GM21619 (cell line): Measurements from ENCODE around the gene ARL2BP.

Source experiments
- ATAC-seq: cut with Tn5 transposase; IDR thresholded peaks from one replicate; pipeline ENCODE4 v1.9.1; 2021; ENCODE audit not compliant: unreplicated experiment

The ARL2BP gene

DNA sequence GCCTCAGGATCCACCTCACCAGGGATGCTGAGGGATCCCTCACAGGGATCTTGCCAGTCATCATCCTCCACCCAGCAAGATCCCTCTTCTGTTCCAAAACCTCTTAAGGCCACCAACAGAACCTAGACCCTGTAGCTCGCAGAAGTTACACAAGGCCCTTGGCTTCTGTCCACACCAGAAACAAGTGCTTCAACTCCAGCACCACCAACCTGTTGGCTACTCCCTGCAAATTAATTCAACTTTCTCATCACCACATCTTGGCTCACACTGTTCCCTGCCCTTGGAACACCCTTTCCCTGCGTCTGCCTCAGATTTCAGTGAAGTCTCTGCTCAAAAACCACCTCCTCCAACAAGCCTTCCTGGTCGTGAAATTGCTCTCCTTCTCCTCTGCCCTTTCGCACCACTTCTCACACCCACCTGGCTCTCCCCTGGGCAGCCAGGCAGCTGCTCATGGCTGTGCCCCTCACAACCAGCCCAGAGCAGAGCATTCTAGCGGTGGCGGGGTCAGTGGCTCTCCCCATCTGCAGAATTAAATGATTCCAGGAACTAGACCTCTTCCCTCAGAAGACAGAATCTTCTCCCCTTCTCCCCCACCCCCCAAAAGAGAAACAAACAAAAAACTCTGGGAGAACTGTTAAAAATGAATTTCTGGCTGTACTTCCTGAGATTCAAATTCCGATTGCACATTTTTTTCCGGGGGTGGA, 37.6 kb downstream of the ARL2BP start:
- no peak for ATAC-seq

DNA sequence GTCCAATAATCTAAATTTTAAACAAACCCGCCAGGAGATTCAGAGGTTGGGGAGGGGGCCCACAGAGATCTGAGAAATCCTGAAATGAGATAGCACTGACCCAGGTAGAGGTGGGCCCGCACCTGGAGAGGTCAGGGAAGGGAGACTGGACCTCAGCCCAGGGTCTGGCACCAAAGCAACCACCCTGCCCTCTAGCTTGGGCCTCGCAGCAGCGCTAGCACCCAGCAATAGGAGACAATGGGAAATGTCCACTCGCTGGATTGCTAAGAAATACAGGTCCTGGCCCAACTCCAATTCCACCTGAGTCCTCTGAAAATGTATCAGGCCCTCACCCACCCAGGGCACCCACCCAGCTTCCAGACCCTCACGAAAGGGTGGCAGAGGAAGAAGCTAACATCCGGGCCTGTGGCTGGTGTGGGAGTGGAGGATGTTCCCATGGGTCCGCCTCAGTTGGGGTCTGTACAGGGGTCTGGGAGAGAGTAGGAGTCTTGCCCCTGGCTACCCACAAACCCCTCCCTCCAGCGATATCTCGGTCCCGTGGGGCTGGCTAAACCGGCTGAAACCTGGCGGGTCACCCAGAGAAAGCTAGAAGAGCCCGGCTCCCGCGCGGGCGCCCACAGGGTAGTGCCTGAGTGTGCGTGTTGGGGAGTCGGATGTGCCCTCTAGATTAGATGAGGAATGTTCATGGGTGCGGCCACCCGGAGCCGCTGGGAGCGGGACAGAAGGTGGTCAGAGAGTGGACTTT, 38.3 kb downstream of the ARL2BP start:
- no peak for ATAC-seq

- no peak for ATAC-seq
These were observed 38.8 kb downstream of the ARL2BP start for GRCh38 chr16:57283959-57284208.

GRCh38 chr16:57284209-57284951, 39.3 kb downstream of the ARL2BP start, which contains the start of gene PLLP:
TSS of gene PLLP (minus strand) at chr16:57284672. CDS start at chr16:57284540, 132 bp downstream.
- peak; percentile 47 for ATAC-seq

DNA sequence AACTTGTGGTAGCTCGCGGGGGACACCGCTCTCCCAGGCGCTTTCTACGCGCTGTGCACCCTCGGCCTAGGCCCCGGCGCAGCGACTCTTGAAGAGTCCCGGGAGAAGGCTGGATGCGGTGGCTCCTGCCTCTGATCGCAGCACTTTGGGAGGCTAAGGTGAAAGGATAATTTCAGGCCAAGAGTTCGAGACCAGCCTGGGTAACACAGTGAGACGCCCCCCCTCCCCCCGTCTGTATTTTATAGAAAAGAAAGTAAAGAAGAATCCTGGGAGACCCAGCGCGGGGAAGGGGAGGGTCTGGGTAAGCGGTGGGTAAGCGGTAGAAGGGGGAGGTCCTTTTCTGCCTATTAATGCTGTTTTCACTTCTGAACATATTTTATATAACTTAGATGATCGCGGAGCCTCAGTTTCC, 39.9 kb downstream of the ARL2BP start:
- no peak for ATAC-seq

GRCh38 chr16:57285379-57285778, 40.3 kb downstream of the ARL2BP start:
- ATAC-seq, result no peak

- no peak for ATAC-seq
These were observed 44.6 kb downstream of the ARL2BP start for GRCh38 chr16:57289391-57290257.

GRCh38 chr16:57297856-57298255, 52.8 kb downstream of the ARL2BP start:
- ATAC-seq, result no peak

DNA sequence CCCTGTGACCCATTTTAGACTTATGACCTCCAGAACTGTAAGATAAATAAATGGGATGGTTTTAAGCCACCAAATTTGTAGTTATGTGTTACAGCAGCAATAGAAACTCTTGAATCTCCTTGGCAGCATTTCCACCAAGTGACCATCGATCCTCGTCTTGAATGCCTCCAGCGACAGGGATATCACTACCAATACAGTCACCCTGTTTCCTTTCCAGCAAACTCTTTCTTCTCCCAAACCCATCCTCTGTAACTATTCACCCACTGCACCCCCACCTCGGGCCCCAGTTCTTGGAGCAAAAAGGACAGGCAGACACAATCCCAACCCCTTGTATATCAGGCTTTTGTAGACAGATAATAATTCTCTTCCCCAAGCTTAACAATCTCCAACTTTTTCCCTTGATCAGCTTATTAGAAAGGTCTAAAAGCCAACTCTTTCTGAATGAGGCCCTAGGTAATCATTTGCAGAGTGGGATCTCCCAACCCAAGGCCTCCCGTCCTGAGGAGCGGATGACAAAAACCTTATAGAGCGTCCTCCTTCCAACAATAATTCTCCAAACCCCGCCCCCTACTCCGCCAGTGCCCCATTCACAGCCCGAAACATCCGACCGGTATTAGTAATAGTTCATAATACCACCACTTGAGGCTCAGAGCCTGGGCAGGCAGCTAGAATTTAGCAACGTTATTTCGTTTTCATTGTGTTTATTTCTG, 54.1 kb downstream of the ARL2BP start:
- ATAC-seq, result peak; percentile 12

DNA sequence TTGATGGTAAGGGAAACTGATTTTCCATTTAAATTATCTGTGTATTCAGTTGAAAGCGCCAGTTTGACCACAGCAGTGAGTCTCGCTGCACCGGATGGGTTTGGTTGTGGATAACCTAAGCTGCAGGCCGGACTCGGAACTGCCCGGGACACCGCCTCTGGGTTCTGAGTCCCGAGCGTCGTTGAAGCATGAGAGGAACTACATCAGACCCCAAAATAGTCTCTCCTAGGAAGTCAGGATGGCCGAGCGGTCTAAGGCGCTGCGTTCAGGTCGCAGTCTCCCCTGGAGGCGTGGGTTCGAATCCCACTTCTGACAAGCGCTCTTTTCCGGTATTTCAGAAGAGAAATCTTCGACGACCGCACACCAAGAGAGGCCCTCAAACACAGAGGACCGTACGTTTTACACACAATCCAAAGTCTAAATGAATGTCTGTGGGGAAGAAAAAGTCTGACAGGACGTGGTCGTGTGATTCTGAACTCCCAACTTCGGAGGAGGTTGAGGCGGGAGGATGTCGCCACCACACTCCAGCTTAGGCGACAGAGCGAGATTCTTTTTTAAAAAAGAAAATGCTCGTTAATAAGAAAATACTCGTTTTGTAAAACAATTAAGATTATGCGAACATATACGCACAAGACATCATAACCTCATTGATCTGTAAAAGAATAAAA, 54.8 kb downstream of the ARL2BP start:
- peak; percentile 43 for ATAC-seq

DNA sequence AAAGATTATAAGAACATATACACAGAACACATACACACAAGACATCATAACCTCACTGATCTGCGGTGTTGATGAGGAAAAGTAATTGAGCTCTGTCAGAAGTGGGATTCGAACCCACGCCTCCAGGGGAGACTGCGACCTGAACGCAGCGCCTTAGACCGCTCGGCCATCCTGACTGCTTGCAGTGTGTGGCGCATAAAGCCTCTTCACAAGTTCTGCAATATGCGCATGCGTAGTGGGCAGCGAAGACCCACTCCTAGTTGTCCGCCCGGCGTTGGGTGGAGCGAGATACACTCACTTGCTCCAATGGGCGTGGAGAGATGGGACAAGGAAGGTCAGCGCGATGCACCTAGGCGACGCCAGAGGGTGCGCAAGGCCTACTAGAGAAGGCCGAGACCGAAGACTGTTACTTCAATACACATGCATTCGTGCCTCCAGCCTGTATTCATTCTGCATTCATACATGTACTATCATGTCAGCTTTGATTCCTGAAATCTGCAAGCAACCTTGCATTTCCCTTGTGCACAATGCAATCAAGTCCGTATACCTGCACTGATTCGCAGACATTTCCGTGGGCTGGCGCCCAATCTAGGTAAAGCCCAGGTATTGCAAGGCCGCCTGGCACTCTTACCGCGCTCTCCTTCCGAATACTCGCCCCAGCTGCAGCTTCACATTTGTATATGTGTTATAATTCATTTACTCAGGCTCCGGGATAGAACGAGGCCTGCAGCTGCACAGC, 55.5 kb downstream of the ARL2BP start:
- ATAC-seq, result peak; percentile 85

DNA sequence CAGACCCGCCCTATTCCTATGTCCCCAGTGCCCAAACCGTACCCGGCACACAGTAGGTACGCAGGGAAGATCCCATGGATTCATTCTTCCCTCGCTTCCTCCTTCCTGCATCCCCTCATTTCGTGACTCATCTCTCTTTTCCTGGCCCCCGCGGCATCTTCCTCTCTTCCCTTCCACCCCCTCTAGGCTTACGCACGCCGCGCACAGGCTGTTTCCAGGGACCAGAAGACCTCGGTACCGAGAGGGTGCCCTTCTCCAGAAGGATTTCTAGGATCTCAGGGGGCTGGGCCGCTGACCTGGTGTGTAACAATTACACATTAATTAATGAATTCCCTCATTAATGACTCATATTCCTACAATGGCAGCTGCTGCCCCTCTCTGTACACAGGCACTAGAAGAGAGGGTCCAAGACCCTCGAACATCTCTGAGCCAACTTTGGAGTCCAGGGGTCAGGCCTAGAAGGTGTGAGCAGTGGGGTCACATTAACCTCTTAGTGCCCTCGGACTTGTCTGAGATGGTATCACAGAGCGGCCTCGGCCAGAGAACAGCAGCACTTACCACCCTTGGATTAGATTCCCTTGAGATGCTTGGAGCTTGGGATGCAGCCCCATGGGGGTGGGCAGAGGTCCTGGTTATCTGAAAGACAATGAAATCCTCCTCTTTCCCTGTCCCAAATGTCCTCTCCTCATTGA, 56.2 kb downstream of the ARL2BP start:
- ATAC-seq, result no peak
